HepG2 (cell line): Measurements from ENCODE around the gene CDK14. TPM values are rescaled to one million over a fixed set of nuclear protein-coding genes. Genes with fewer than 3 reads are reported as not detected.

ENCODE experiments used
- ATAC-seq: fragments of 200-7000 bp; cut with Tn5 transposase; 3 replicates; pipeline ENCODE4 v1.9.1; 2020; ENCODE audit warnings: mild to moderate bottlenecking, moderate library complexity
- BruUV-seq: library from RNA; stranded (reverse); fragments of 400-500 nt; replicated peaks from 2 replicates; lab custom pipeline; 2021; lab: Mats Ljungman, UMichigan
- CTCF ChIA-PET: fragments of 300-600 bp; formaldehyde crosslinking; extraction: SDS; loops from one replicate; lab custom pipeline; 2021; ENCODE audit warnings: low total read pairs, inconsistent platforms, low intra/inter-chr PET ratio; lab: Yijun Ruan, JAX
- POLR2A ChIA-PET: fragments of 350-600 bp; sonication (Branson Sonifier 250); formaldehyde crosslinking; loops from one replicate; lab custom pipeline; 2020; ENCODE audit warnings: antibody characterized with exemption, inconsistent platforms; lab: Yijun Ruan, JAX
- DNase-seq: peaks from one replicate; pipeline ENCODE4 v3.0.0-alpha.2; 2015; ENCODE audit warnings: low spot score
- FAIRE-seq: peaks from 3 replicates; lab custom pipeline; 2011; peaks lifted over from hg19 to GRCh38; lab: Jason Lieb, UNC
- H2AFZ ChIP-seq: one replicate; pipeline ENCODE4 v1.6.1; 2011; ENCODE audit warnings: low read length, inconsistent platforms
- H3K27ac ChIP-seq: fragments of 300-600 bp; 3 replicates; pipeline ENCODE4 v1.8.0; 2011; ENCODE audit warnings: mixed run types, mild to moderate bottlenecking, mixed read lengths, low read length, inconsistent platforms; ENCODE audit not compliant: insufficient read depth; ENCODE audit errors: extremely low read length
- H3K27me3 ChIP-seq, 2 experiments: fragments of 200-600 bp in 1 of 2; 2 replicates in 1 of 2; 3 replicates in 1 of 2; pipeline versions ENCODE4 v1.6.0 to v1.8.0; 2011; ENCODE audit warnings: low read length in 2 of 2, mild to moderate bottlenecking in 2 of 2, moderate library complexity in 2 of 2, inconsistent platforms in 1 of 2; ENCODE audit not compliant: insufficient read depth in 2 of 2, control insufficient read depth in 1 of 2
- H3K36me3 ChIP-seq, 2 experiments: fragments of 200-600 bp in 1 of 2; replicated peaks in 1 of 2; 2 replicates in 1 of 2; 3 replicates in 1 of 2; pipeline versions ENCODE4 v1.5.1 to v1.8.0; 2011; ENCODE audit warnings: low read length in 2 of 2, inconsistent platforms in 1 of 2; ENCODE audit not compliant: insufficient read depth in 2 of 2, control insufficient read depth in 1 of 2
- H3K4me1 ChIP-seq: 2 replicates; pipeline ENCODE4 v1.5.1; 2012; ENCODE audit warnings: low read length, inconsistent platforms; ENCODE audit not compliant: insufficient read depth
- H3K4me2 ChIP-seq: 2 replicates; pipeline ENCODE4 v1.6.0; 2011; ENCODE audit warnings: low read depth, low read length, inconsistent platforms
- H3K4me3 ChIP-seq, 3 experiments: fragments of 200-600 bp in 1 of 3; sonication (generic), shearing (Covaris generic) in 1 of 3; replicated peaks in 1 of 3; 2 replicates each; pipeline ENCODE4 v1.5.1; 2011 to 2016; ENCODE audit warnings: low read length in 3 of 3, inconsistent platforms in 2 of 3, low read depth in 2 of 3, mild to moderate bottlenecking in 2 of 3, control low read depth in 1 of 3, mixed read lengths in 1 of 3; ENCODE audit not compliant: insufficient read depth in 1 of 3
- H3K79me2 ChIP-seq: one replicate; pipeline ENCODE4 v1.6.1; 2011; ENCODE audit warnings: low read length, inconsistent platforms; ENCODE audit not compliant: insufficient read depth
- H3K9ac ChIP-seq: 2 replicates; pipeline ENCODE4 v1.6.0; 2011; ENCODE audit warnings: mild to moderate bottlenecking, low read depth, low read length, inconsistent platforms; ENCODE audit not compliant: insufficient read depth
- H3K9me3 ChIP-seq: 2 replicates; pipeline ENCODE4 v1.5.1; 2012; ENCODE audit warnings: mild to moderate bottlenecking, low read length
- H4K20me1 ChIP-seq: 2 replicates; pipeline ENCODE4 v1.6.0; 2011; ENCODE audit warnings: inconsistent platforms, mild to moderate bottlenecking, low read length, moderate library complexity; ENCODE audit not compliant: insufficient read depth
- AGO2 ChIP-seq: fragments of 200-400 bp; formaldehyde crosslinking; optimal IDR thresholded peaks from 2 replicates; pipeline ENCODE3; 2017; ENCODE audit warnings: mild to moderate bottlenecking, low read depth, low read length, moderate library complexity
- ATF3 ChIP-seq: sonication (generic); formaldehyde crosslinking; IDR thresholded peaks from 2 replicates; pipeline ENCODE4 v1.4.0; 2020; ENCODE audit warnings: missing genetic modification reagents
- CC2D1A ChIP-seq: sonication (generic); formaldehyde crosslinking; IDR thresholded peaks from 2 replicates; pipeline ENCODE4 v1.8.1; 2023; ENCODE audit warnings: mild to moderate bottlenecking, missing genetic modification reagents
- CEBPG ChIP-seq: IDR thresholded peaks from 2 replicates; pipeline ENCODE4 v1.6.1; 2016
- DR1 ChIP-seq: sonication (generic); formaldehyde crosslinking; IDR thresholded peaks from 2 replicates; pipeline ENCODE4 v1.8.0; 2021; ENCODE audit warnings: mild to moderate bottlenecking, missing genetic modification reagents, inconsistent platforms
- IKZF5 ChIP-seq: IDR thresholded peaks from 2 replicates; pipeline ENCODE4 v1.6.1; 2018; ENCODE audit warnings: missing genetic modification reagents, mild to moderate bottlenecking, missing compliant biosample characterization
- KAT2B ChIP-seq: fragments of 150-350 bp; IDR thresholded peaks from 2 replicates; pipeline ENCODE4 v1.6.1; 2014; ENCODE audit warnings: low read depth, low read length, borderline replicate concordance
- MEF2D ChIP-seq: sonication (generic); formaldehyde crosslinking; IDR thresholded peaks from 2 replicates; pipeline ENCODE4 v1.5.1; 2020; ENCODE audit warnings: mild to moderate bottlenecking, missing genetic modification reagents
- MIER3 ChIP-seq: IDR thresholded peaks from 2 replicates; pipeline ENCODE4 v1.6.1; 2016; ENCODE audit warnings: missing compliant biosample characterization, borderline replicate concordance
- NCOA1 ChIP-seq: sonication (generic); formaldehyde crosslinking; IDR thresholded peaks from 2 replicates; pipeline ENCODE4 v1.9.0; 2021; ENCODE audit warnings: missing genetic modification reagents
- NFATC3 ChIP-seq: sonication (generic); formaldehyde crosslinking; IDR thresholded peaks from 2 replicates; pipeline ENCODE4 v1.5.1; 2020; ENCODE audit warnings: mild to moderate bottlenecking, missing genetic modification reagents
- PATZ1 ChIP-seq: sonication (generic); formaldehyde crosslinking; IDR thresholded peaks from 2 replicates; pipeline ENCODE4 v1.4.0; 2020; ENCODE audit warnings: missing genetic modification reagents
- PCBP1 ChIP-seq: fragments of 200-400 bp; formaldehyde crosslinking; IDR thresholded peaks from 2 replicates; pipeline ENCODE4 v1.6.1; 2017; ENCODE audit warnings: mild to moderate bottlenecking, low read depth, low read length, borderline replicate concordance
- PPARG ChIP-seq: conservative IDR thresholded peaks from 2 replicates; pipeline ENCODE4 v1.6.1; 2016; ENCODE audit warnings: missing biosample characterization, missing genetic modification reagents
- SP140L ChIP-seq: sonication (generic); formaldehyde crosslinking; IDR thresholded peaks from 2 replicates; pipeline ENCODE4 v1.4.0; 2020; ENCODE audit warnings: missing genetic modification reagents, borderline replicate concordance
- ZBTB21 ChIP-seq: sonication (generic); formaldehyde crosslinking; IDR thresholded peaks from 2 replicates; pipeline ENCODE4 v1.4.0; 2020; ENCODE audit warnings: missing genetic modification reagents
- ZBTB37 ChIP-seq: sonication (generic); formaldehyde crosslinking; IDR thresholded peaks from 2 replicates; pipeline ENCODE4 v1.4.0; 2020; ENCODE audit warnings: mild to moderate bottlenecking, missing genetic modification reagents
- ZNF326 ChIP-seq: sonication (generic); formaldehyde crosslinking; IDR thresholded peaks from 2 replicates; pipeline ENCODE4 v1.4.0; 2020; ENCODE audit warnings: missing genetic modification reagents, borderline replicate concordance
- ZNF619 ChIP-seq: sonication (generic); formaldehyde crosslinking; IDR thresholded peaks from 2 replicates; pipeline ENCODE4 v1.4.0; 2020; ENCODE audit warnings: mild to moderate bottlenecking, missing genetic modification reagents
- WGBS: methylation state at CpG from one replicate; pipeline ENCODE4 v1.1.6; 2017; ENCODE audit warnings: low lambda C conversion rate; 5-methylcytosine and 5-hydroxymethylcytosine counted together
- in situ Hi-C: cut with HindIII; loops from 2 replicates; pipeline ENCODE4 v1.10.0; 2017; ENCODE audit warnings: low pct_unique_long_range_greater_than_20kb; ENCODE audit not compliant: extremely low pct_ligation_motif_present
- intact Hi-C: fragments of 100-400 bp; cut with micrococcal nuclease; formaldehyde crosslinking; loops from one replicate; pipeline ENCODE4 v1.10.0; 2022; ENCODE audit not compliant: unreplicated experiment
- polyA plus RNA-seq, 8 experiments: library from polyadenylated mRNA; depleted of rRNA in 3 of 8; stranded (reverse) in 7 of 8; unstranded in 1 of 8; fragments of >200 nt; fragmentation: Illumina TruSeq in 4 of 8; extraction: Trizol in 4 of 8; gene quantifications; 2 replicates each; pipeline versions ENCODE4 v1.2.1 to v1.2.3, GENCODE V29; 2011 to 2016; ENCODE audit warnings: low read depth in 4 of 8, missing spikeins in 1 of 8, mixed read lengths in 1 of 8; ENCODE audit not compliant: insufficient read depth in 1 of 8
- total RNA-seq, 5 experiments: library from RNA; depleted of rRNA; stranded (reverse); fragments of >200 nt; fragmentation: Illumina TruSeq; extraction: Trizol; gene quantifications; 2 replicates each; pipeline ENCODE4 v1.2.3, GENCODE V29; 2016; ENCODE audit warnings: low read depth in 1 of 5

The CDK14 gene
- total and polyA plus RNA-seq, 2 of the 13 experiments (the other 11 are each of a cell fraction or from before 2014, with no cell fraction given) = 0.26 to 0.71 TPM

GRCh38 chr7:90839727-90840291, 243.7 kb downstream of the CDK14 start:
- intact Hi-C loops = no loop called here
- DNase-seq (no peak), ATAC-seq (no peak), FAIRE-seq (no peak)
- TF ChIP-seq NCOA1 (CRISPR knock-in tag) = no peak
- no peak for TF ChIP-seq ZBTB21 (CRISPR knock-in tag)
- no peak for TF ChIP-seq ATF3 (CRISPR knock-in tag)
- TF ChIP-seq ZNF619 (CRISPR knock-in tag) = no peak
- TF ChIP-seq CEBPG (CRISPR knock-in tag) = no peak
- no peak for TF ChIP-seq MEF2D (CRISPR knock-in tag)
- no peak for TF ChIP-seq MIER3 (CRISPR knock-in tag)
- no peak for TF ChIP-seq KAT2B
- TF ChIP-seq NFATC3 (CRISPR knock-in tag) = no peak
- no peak for TF ChIP-seq DR1
- no peak for TF ChIP-seq IKZF5 (CRISPR knock-in tag)
- no peak for TF ChIP-seq PATZ1 (CRISPR knock-in tag)
- TF ChIP-seq CC2D1A (CRISPR knock-in tag) = no peak
- no peak for TF ChIP-seq ZNF326 (CRISPR knock-in tag)
- no peak for TF ChIP-seq AGO2
- no peak for TF ChIP-seq SP140L
- TF ChIP-seq ZBTB37 = no peak
- no peak for TF ChIP-seq PCBP1
- no peak for TF ChIP-seq PPARG (CRISPR knock-in tag)
- no peak overlapping the region for H2AFZ ChIP-seq
- WGBS = 9% methylated on average over 3 of the region's 3 CpGs
- H3K36me3 ChIP-seq = no peaks in the 10 kb centered on the region
- H3K4me3 ChIP-seq = no peak overlapping the region
- in situ Hi-C loops = no loop called here
- no peak overlapping the region for H3K27ac ChIP-seq
- BruUV-seq = no TSS peak
- ChIA-PET POLR2A (no interaction called here), CTCF (no interaction called here)
- H4K20me1 ChIP-seq = no peaks in the 10 kb centered on the region
- H3K9ac ChIP-seq = no peak overlapping the region
- no peaks in the 10 kb centered on the region for H3K27me3 ChIP-seq
- no peaks in the 10 kb centered on the region for H3K79me2 ChIP-seq
- no peaks in the 10 kb centered on the region for H3K4me1 ChIP-seq
- peaks cover 7% of the 10 kb centered on the region; the same call in 1 of the 2 replicates for H3K9me3 ChIP-seq
- H3K4me2 ChIP-seq = no peak overlapping the region
